Measurements from ENCODE around the gene DUSP5.

DNA sequence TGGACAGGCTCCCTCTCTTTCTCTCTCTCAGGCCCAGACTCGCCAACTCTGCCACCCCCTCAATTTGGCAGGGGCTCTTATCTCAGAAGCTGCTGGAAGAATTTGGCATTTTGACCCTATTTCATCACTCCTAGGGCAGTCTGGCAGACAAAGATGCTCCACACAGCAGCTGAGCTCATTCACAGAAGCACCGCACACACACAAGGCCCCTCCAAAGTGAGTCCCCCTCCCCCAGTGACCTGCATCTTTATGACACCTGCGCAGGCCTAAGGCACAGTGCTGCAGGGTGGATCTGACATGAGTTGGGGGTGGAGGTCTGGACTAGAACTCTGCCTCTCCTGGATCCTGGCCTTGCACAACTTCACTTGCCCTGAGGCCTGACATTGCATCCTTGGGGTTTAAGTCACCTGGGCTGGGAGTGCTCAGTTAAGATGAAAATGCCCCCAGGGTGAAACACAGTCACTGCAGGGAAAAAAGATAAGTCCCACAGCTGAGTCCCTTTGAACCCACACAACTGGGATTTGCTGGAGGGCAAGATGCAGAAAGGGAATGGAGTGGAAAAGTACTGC, 41.1 kb upstream of the DUSP5 start:
- no peak for TF ChIP-seq YY1 (tag by site-specific recombination; IDR thresholded peaks at IDR 0.05)
- TF ChIP-seq, protein P1, sequence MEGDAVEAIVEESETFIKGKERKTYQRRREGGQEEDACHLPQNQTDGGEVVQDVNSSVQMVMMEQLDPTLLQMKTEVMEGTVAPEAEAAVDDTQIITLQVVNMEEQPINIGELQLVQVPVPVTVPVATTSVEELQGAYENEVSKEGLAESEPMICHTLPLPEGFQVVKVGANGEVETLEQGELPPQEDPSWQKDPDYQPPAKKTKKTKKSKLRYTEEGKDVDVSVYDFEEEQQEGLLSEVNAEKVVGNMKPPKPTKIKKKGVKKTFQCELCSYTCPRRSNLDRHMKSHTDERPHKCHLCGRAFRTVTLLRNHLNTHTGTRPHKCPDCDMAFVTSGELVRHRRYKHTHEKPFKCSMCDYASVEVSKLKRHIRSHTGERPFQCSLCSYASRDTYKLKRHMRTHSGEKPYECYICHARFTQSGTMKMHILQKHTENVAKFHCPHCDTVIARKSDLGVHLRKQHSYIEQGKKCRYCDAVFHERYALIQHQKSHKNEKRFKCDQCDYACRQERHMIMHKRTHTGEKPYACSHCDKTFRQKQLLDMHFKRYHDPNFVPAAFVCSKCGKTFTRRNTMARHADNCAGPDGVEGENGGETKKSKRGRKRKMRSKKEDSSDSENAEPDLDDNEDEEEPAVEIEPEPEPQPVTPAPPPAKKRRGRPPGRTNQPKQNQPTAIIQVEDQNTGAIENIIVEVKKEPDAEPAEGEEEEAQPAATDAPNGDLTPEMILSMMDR (tag by site-specific recombination; IDR thresholded peaks at IDR 0.05): no peak
